Smooth muscle cell (in vitro differentiated cells): Measurements from ENCODE around the gene HOXB6. TPM values are rescaled to one million over a fixed set of nuclear protein-coding genes. Genes with fewer than 3 reads are reported as not detected.

ENCODE experiments used
- DNase-seq: peaks from one replicate; lab custom pipeline; 2025; ENCODE audit not compliant: unreplicated experiment; lab: John Stamatoyannopoulos, UW
- H2AFZ ChIP-seq: fragments of 200-600 bp; sonication (generic); 2 replicates; pipeline ENCODE4 v1.6.0; 2016; ENCODE audit warnings: antibody characterized with exemption, low read depth, mild to moderate bottlenecking
- H3F3A ChIP-seq: fragments of 200-600 bp; sonication (generic); 2 replicates; pipeline ENCODE4 v1.6.0; 2017; ENCODE audit warnings: antibody characterized with exemption, low read depth
- H3K27ac ChIP-seq: fragments of 200-600 bp; sonication (generic); 2 replicates; pipeline ENCODE4 v1.5.1; 2016; ENCODE audit warnings: low read depth, mild to moderate bottlenecking
- H3K27me3 ChIP-seq: fragments of 200-600 bp; sonication (generic); 2 replicates; pipeline ENCODE4 v1.6.1; 2016; ENCODE audit warnings: low read depth, mild to moderate bottlenecking
- H3K36me3 ChIP-seq: fragments of 200-600 bp; sonication (generic); 2 replicates; pipeline ENCODE4 v1.5.1; 2016; ENCODE audit warnings: low read depth
- H3K4me1 ChIP-seq: fragments of 200-600 bp; sonication (generic); 2 replicates; pipeline ENCODE4 v1.5.1; 2016; ENCODE audit warnings: low read depth
- H3K4me2 ChIP-seq: fragments of 200-600 bp; sonication (generic); 2 replicates; pipeline ENCODE4 v1.6.0; 2016; ENCODE audit warnings: mild to moderate bottlenecking
- H3K4me3 ChIP-seq: fragments of 200-600 bp; sonication (generic); 2 replicates; pipeline ENCODE4 v1.5.1; 2016; ENCODE audit warnings: mild to moderate bottlenecking
- H3K79me2 ChIP-seq: fragments of 200-600 bp; sonication (generic); 2 replicates; pipeline ENCODE4 v1.6.0; 2016; ENCODE audit warnings: low read depth, mild to moderate bottlenecking
- H3K9ac ChIP-seq: fragments of 200-600 bp; sonication (generic); 2 replicates; pipeline ENCODE4 v1.6.0; 2016; ENCODE audit warnings: low read depth
- H3K9me3 ChIP-seq: fragments of 200-600 bp; sonication (generic); replicated peaks from 2 replicates; pipeline ENCODE4 v1.5.1; 2016; ENCODE audit warnings: low read depth
- H4K20me1 ChIP-seq: fragments of 200-600 bp; sonication (generic); 2 replicates; pipeline ENCODE4 v1.6.0; 2016; ENCODE audit warnings: low read depth
- CTCF ChIP-seq: fragments of 200-600 bp; sonication (generic); IDR thresholded peaks from 2 replicates; pipeline ENCODE4 v1.5.1; 2017; ENCODE audit warnings: borderline replicate concordance, mild to moderate bottlenecking, antibody characterized with exemption; ENCODE audit not compliant: insufficient read depth, poor library complexity, severe bottlenecking
- WGBS: methylation state at CpG from one replicate; pipeline ENCODE4 v1.1.7; 2016; ENCODE audit warnings: low lambda C conversion rate; 5-methylcytosine and 5-hydroxymethylcytosine counted together
- polyA plus RNA-seq: library from polyadenylated mRNA; unstranded; fragments of >200 nt; fragmentation: Nextera tagmentation; extraction: Ambion mirVana; gene quantifications from 2 replicates; pipeline ENCODE4 v1.2.1, GENCODE V29; 2016
- total RNA-seq: library from RNA; depleted of rRNA; stranded (reverse); fragments of >200 nt; gene quantifications from 2 replicates; pipeline ENCODE4 v1.2.3, GENCODE V29; 2014

Gene HOXB6
- total and polyA plus RNA-seq, 2 experiments from 2014 or later = 6.3 to 9.3 TPM

GRCh38 chr17:48570325-48571023, 34.3 kb downstream of the HOXB6 start:
- H3K9ac ChIP-seq = no peak overlapping the region
- WGBS = 19% methylated on average over 18 of the region's 19 CpGs
- TF ChIP-seq CTCF = no peak
- no peak for DNase-seq
- no peak overlapping the region for H2AFZ ChIP-seq
- H3K9me3 ChIP-seq = no peaks in the 10 kb centered on the region
- no peaks in the 10 kb centered on the region for H3F3A ChIP-seq
- peaks cover 4% of the 10 kb centered on the region for H3K4me1 ChIP-seq
- H3K36me3 ChIP-seq = no peaks in the 10 kb centered on the region
- peaks cover 98% of the 10 kb centered on the region for H3K27me3 ChIP-seq
- H3K4me2 ChIP-seq = peak overlapping the region; percentile 64
- peak overlapping the region; percentile 64 for H3K27ac ChIP-seq
- H3K79me2 ChIP-seq = peaks cover 42% of the 10 kb centered on the region
- H4K20me1 ChIP-seq = peaks cover 100% of the 10 kb centered on the region
- H3K4me3 ChIP-seq = peak overlapping the region; percentile 2

GRCh38 chr17:48569674-48570324, 35.0 kb downstream of the HOXB6 start:
- H3K79me2 ChIP-seq = peaks cover 46% of the 10 kb centered on the region
- H4K20me1 ChIP-seq = peaks cover 100% of the 10 kb centered on the region
- 41% methylated on average over 6 of the region's 6 CpGs for WGBS
- no peak for DNase-seq
- peaks cover 98% of the 10 kb centered on the region for H3K27me3 ChIP-seq
- H3K27ac ChIP-seq = no peak overlapping the region
- no peak overlapping the region for H2AFZ ChIP-seq
- H3K4me2 ChIP-seq = peak overlapping the region; percentile 64
- no peak for TF ChIP-seq CTCF
- no peaks in the 10 kb centered on the region for H3K36me3 ChIP-seq
- peaks cover 5% of the 10 kb centered on the region for H3K4me1 ChIP-seq
- H3K9me3 ChIP-seq = no peaks in the 10 kb centered on the region
- H3F3A ChIP-seq = no peaks in the 10 kb centered on the region
- no peak overlapping the region for H3K4me3 ChIP-seq
- H3K9ac ChIP-seq = no peak overlapping the region

- Histone ChIP-seq H3K9me3 (no peaks in the 10 kb centered on the region), H3K4me1 (peaks cover 10% of the 10 kb centered on the region), H4K20me1 (peaks cover 100% of the 10 kb centered on the region), H3F3A (no peaks in the 10 kb centered on the region), H3K27ac (no peak overlapping the region), H3K36me3 (no peaks in the 10 kb centered on the region), H3K9ac (no peak overlapping the region), H3K79me2 (peaks cover 47% of the 10 kb centered on the region), H3K27me3 (peaks cover 98% of the 10 kb centered on the region), H3K4me3 (no peak overlapping the region), H3K4me2 (peak overlapping the region; percentile 36), H2AFZ (no peak overlapping the region)
- 39% methylated on average over 3 of the region's 3 CpGs for WGBS
- no peak for TF ChIP-seq CTCF
- DNase-seq = no peak
Measured at GRCh38 chr17:48569240-48569582, 35.6 kb downstream of the HOXB6 start.
